GM12892 (cell line): Measurements from ENCODE around the gene CDIPT.

Experiments
- POLR2A ChIP-seq: IDR thresholded peaks from 2 replicates; pipeline ENCODE4 v1.6.1; 2011; ENCODE audit warnings: low read depth, low read length, control low read depth
- POLR2AphosphoS5 ChIP-seq: IDR thresholded peaks from 2 replicates; pipeline ENCODE4 v1.6.1; 2011; ENCODE audit warnings: low read depth, low read length, control low read depth
- TAF1 ChIP-seq: IDR thresholded peaks from 2 replicates; pipeline ENCODE4 v1.6.1; 2011; ENCODE audit warnings: low read depth, mild to moderate bottlenecking, control low read depth, low read length, borderline replicate concordance

- TF ChIP-seq POLR2A: peak; percentile 53; the same call in 1 of the 2 replicates
- peak; percentile 55; the same call in 1 of the 2 replicates for TF ChIP-seq POLR2AphosphoS5
- 0 out of 2 replicates have a peak, but pooled peaks have one; percentile 39 for TF ChIP-seq TAF1
These were observed 42.7 kb downstream of the CDIPT start, which contains the start of gene MVP for GRCh38 chr16:29820271-29820701.
